A549 (cell line): ENCODE results near the gene CCNG2. TPM values are rescaled to one million over a fixed set of nuclear protein-coding genes. Genes with fewer than 3 reads are reported as not detected.

Source experiments
- ATAC-seq, 2 experiments: fragments of 200-7000 bp in 1 of 2; fragments of >200 bp in 1 of 2; cut with Nextera tagmentation in 1 of 2; cut with Tn5 transposase in 1 of 2; 3 replicates each; pipeline versions ENCODE4 v1.8.0 to v1.9.1; 2018 to 2020; ENCODE audit warnings: mild to moderate bottlenecking in 1 of 2, moderate library complexity in 1 of 2
- CTCF ChIA-PET: fragments of 300-600 bp; sonication (Branson Sonifier 250); formaldehyde crosslinking; extraction: SDS; loops from one replicate; lab custom pipeline; 2021; ENCODE audit warnings: antibody characterized with exemption, inconsistent platforms; lab: Yijun Ruan, JAX
- POLR2A ChIA-PET: fragments of 350-600 bp; formaldehyde crosslinking; extraction: SDS; loops from one replicate; lab custom pipeline; 2021; ENCODE audit warnings: antibody characterized with exemption, inconsistent platforms; lab: Yijun Ruan, JAX
- DNase-seq, 2 experiments: peaks; one replicate each; pipeline versions ENCODE4 v3.0.0 to v3.0.0-alpha.2; 2011 to 2016; ENCODE audit warnings: low read depth in 1 of 2, low spot score in 1 of 2
- FAIRE-seq: peaks from 2 replicates; lab custom pipeline; 2011; peaks lifted over from hg19 to GRCh38; lab: Jason Lieb, UNC
- H3K27ac ChIP-seq, 2 experiments: fragments of >200 bp; sonication (Bioruptor Twin); formaldehyde crosslinking; 3 replicates each; pipeline ENCODE4 v1.5.1; 2016 to 2017
- H3K4me1 ChIP-seq: fragments of >200 bp; sonication (Bioruptor Twin); formaldehyde crosslinking; 3 replicates; pipeline ENCODE4 v1.6.1; 2016
- H3K4me2 ChIP-seq: fragments of >200 bp; sonication (Bioruptor Twin); formaldehyde crosslinking; 3 replicates; pipeline ENCODE4 v1.6.1; 2016
- H3K4me3 ChIP-seq: fragments of >200 bp; sonication (Bioruptor Twin); formaldehyde crosslinking; 3 replicates; pipeline ENCODE4 v1.5.1; 2016
- H3K9me3 ChIP-seq: fragments of >200 bp; sonication (Bioruptor Twin); formaldehyde crosslinking; 3 replicates; pipeline ENCODE4 v1.6.1; 2016
- CBX2 ChIP-seq: fragments of 200-600 bp; sonication (generic); IDR thresholded peaks from 2 replicates; pipeline ENCODE4 v1.6.1; 2016; ENCODE audit warnings: low read depth, mild to moderate bottlenecking, borderline replicate concordance
- CHD2 ChIP-seq: fragments of 150-350 bp; IDR thresholded peaks from 2 replicates; pipeline ENCODE4 v1.6.1; 2014; ENCODE audit warnings: low read length; ENCODE audit not compliant: partially characterized antibody
- CHD4 ChIP-seq: fragments of 200-600 bp; sonication (generic); IDR thresholded peaks from 2 replicates; pipeline ENCODE4 v1.6.1; 2016; ENCODE audit warnings: antibody characterized with exemption, mild to moderate bottlenecking, borderline replicate concordance
- EP300 ChIP-seq, 2 experiments: fragments of >200 bp; sonication (Bioruptor Twin); formaldehyde crosslinking; IDR thresholded peaks; 2 replicates in 1 of 2; 3 replicates in 1 of 2; pipeline ENCODE4 v1.6.1; 2016 to 2017
- ESRRA ChIP-seq: fragments of 150-350 bp; IDR thresholded peaks from 2 replicates; pipeline ENCODE4 v1.6.1; 2014; ENCODE audit warnings: mild to moderate bottlenecking, low read length, borderline replicate concordance
- GATA3 ChIP-seq: IDR thresholded peaks from 2 replicates; pipeline ENCODE4 v1.6.1; 2012; ENCODE audit warnings: borderline replicate concordance
- HOXA7 ChIP-seq: fragments of 250-450 bp; sonication (Bioruptor Pico); IDR thresholded peaks from 2 replicates; pipeline ENCODE4 v1.5.0; 2020; ENCODE audit warnings: mild to moderate bottlenecking, moderate library complexity
- JUN ChIP-seq, 2 experiments: fragments of >200 bp; sonication (Bioruptor Twin); formaldehyde crosslinking; IDR thresholded peaks; 2 replicates in 1 of 2; 3 replicates in 1 of 2; pipeline ENCODE4 v1.6.1; 2016 to 2017
- JUNB ChIP-seq: fragments of >200 bp; sonication (Bioruptor Twin); formaldehyde crosslinking; IDR thresholded peaks from 2 replicates; pipeline ENCODE4 v1.6.1; 2016
- KDM1A ChIP-seq: fragments of 200-600 bp; sonication (generic); IDR thresholded peaks from 2 replicates; pipeline ENCODE4 v1.6.1; 2016; ENCODE audit warnings: low read depth, mild to moderate bottlenecking
- MAZ ChIP-seq: fragments of 150-350 bp; IDR thresholded peaks from 2 replicates; pipeline ENCODE4 v1.6.1; 2014; ENCODE audit warnings: antibody characterized with exemption, low read depth, low read length, borderline replicate concordance
- POLR2AphosphoS2 ChIP-seq: conservative IDR thresholded peaks from 2 replicates; pipeline ENCODE4 v1.6.1; 2012; ENCODE audit warnings: low read length, improper control_type of control experiment, inconsistent platforms
- TP53 ChIP-seq: fragments of 250-450 bp; sonication (Bioruptor Pico); IDR thresholded peaks from 2 replicates; pipeline ENCODE4 v1.5.0; 2021; ENCODE audit warnings: mild to moderate bottlenecking, moderate library complexity
- ZC3H11A ChIP-seq: fragments of 450-650 bp; IDR thresholded peaks from 2 replicates; pipeline ENCODE4 v1.6.1; 2014; ENCODE audit warnings: antibody characterized with exemption, mild to moderate bottlenecking
- ZNF302 ChIP-seq: fragments of 250-450 bp; sonication (Bioruptor Pico); IDR thresholded peaks from 2 replicates; pipeline ENCODE4 v1.9.0; 2021; ENCODE audit warnings: inconsistent platforms, mild to moderate bottlenecking, moderate library complexity
- WGBS: methylation state at CpG from one replicate; pipeline ENCODE4 v1.1.6; 2017; ENCODE audit errors: missing lambda C conversion rate; 5-methylcytosine and 5-hydroxymethylcytosine counted together
- polyA plus RNA-seq, 4 experiments: library from polyadenylated mRNA; depleted of rRNA in 3 of 4; stranded (reverse); fragments of >200 nt; fragmentation: RNase III in 1 of 4; extraction: RNeasy Plus Mini Kit Qiagen cat#74134 plus additional on column Dnase treatment in 1 of 4; gene quantifications; 2 replicates in 3 of 4; 3 replicates in 1 of 4; pipeline ENCODE4 v1.2.3, GENCODE V29; 2011 to 2017
- TF ChIP-seq, protein P1 (sequence below): fragments of 200-600 bp; sonication (generic); IDR thresholded peaks from 2 replicates; pipeline ENCODE4 v1.6.1; 2016; ENCODE audit warnings: antibody characterized with exemption, mild to moderate bottlenecking, moderate library complexity
- TF ChIP-seq, protein P2 (sequence below): IDR thresholded peaks from 2 replicates; pipeline ENCODE4 v1.6.1; 2012
- TF ChIP-seq, protein P3 (sequence below): fragments of 150-350 bp; IDR thresholded peaks from 2 replicates; pipeline ENCODE4 v1.6.1; 2014; ENCODE audit warnings: low read depth, mild to moderate bottlenecking, low read length
- TF ChIP-seq, protein P4 (sequence below): fragments of >200 bp; sonication (Bioruptor Twin); formaldehyde crosslinking; IDR thresholded peaks from 3 replicates; pipeline ENCODE4 v1.5.1; 2016

CCNG2 gene
- polyA plus RNA-seq, 2 of the 4 experiments (the other 2 are of a cell fraction): 3.9 to 9.8 TPM

DNA sequence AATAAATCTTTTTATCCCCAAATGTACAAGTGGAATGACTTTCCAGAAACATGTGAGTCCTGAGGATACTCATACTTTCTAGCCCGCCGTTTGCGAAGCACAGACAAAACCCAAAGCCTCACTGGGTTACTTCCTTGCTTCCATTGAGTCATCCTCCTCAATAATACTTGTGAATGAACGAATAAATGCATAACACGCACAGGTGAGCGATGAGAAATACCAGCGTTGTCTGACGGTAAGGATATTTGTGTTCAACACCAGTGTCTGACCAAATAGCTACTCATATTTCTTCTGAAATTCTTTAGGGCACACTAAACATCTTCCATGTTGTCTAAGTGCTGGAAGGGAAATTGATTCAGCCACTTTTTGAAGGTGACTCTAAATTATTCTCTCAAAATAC lies 36.0 kb downstream of the CCNG2 start:
- TF ChIP-seq EP300 (IDR thresholded peaks at IDR 0.05) (no peak), ESRRA (no peak), GATA3 (no peak), CHD2 (no peak), JUN (IDR thresholded peaks at IDR 0.05) (no peak), TP53 (no peak)
- TF ChIP-seq, all 56 proteins: peak for 0
- Histone ChIP-seq H3K4me3 (no peak overlapping the region), H3K27ac (no peak overlapping the region), H3K4me2 (no peak overlapping the region), H3K4me1 (no peaks in the 10 kb centered on the region), H3K9me3 (no peaks in the 10 kb centered on the region)
- ATAC-seq (no peak), DNase-seq (no peak), FAIRE-seq (no peak)
- WGBS: 71% methylated on average over 8 of the region's 8 CpGs
- ChIA-PET CTCF (interaction anchor here (1.1 kb wide), 1 partner anchor 10 kb away, joined by 4 read pairs; no protein-coding TSS in a partner anchor), POLR2A (no interaction called here)

DNA sequence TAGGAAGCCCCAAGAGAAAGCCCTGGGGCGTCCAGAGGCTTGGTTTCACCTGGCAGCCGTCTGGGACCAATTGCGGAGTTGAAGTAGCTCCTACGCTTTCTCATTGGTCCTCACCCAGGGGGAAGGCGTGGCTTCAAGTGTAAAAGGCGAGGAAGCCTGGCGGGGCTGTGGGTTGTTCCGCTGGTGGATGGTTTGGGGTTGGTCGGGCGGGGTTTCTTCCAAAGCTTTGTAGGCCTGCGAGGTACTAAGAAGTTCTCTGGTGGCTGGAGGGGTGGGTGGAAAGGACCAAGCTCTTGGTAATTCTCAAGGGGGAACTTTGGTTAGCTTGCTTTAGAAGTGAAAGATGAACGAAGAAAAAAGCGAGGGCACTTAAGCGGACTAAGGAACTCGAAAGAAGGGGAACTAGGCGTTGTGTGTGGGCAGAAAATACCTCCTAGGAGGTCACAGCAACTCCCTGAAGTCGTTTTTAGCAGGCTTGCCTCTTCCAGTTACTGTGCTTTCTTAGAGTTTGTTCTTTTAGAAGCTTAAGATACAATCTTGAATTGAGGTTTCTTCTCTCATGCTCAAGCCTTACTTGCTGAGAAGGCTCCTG lies 36.6 kb downstream of the CCNG2 start:
- FAIRE-seq: no peak

More for the DNA sequence above, 36.6 kb downstream of the CCNG2 start:
- POLR2A ChIA-PET: no interaction called here
- ATAC-seq: no peak
- DNase-seq: no peak
- Histone ChIP-seq H3K4me3 (no peak overlapping the region), H3K4me2 (no peak overlapping the region), H3K9me3 (no peaks in the 10 kb centered on the region), H3K27ac (no peak overlapping the region), H3K4me1 (no peaks in the 10 kb centered on the region)
- WGBS: 60% methylated on average over 16 of the region's 17 CpGs
- CTCF ChIA-PET: interaction anchor here (1.1 kb wide), 1 partner anchor 10 kb away, joined by 4 read pairs; no protein-coding TSS in a partner anchor
- TF ChIP-seq ZNF302 (CRISPR knock-in tag) (no peak), CHD2 (no peak), TP53 (no peak), HOXA7 (no peak), KDM1A (no peak), CHD4 (no peak), POLR2AphosphoS2 (no peak), JUNB (no peak), CBX2 (no peak), MAZ (no peak), ZC3H11A (no peak)
- TF ChIP-seq, protein P1, sequence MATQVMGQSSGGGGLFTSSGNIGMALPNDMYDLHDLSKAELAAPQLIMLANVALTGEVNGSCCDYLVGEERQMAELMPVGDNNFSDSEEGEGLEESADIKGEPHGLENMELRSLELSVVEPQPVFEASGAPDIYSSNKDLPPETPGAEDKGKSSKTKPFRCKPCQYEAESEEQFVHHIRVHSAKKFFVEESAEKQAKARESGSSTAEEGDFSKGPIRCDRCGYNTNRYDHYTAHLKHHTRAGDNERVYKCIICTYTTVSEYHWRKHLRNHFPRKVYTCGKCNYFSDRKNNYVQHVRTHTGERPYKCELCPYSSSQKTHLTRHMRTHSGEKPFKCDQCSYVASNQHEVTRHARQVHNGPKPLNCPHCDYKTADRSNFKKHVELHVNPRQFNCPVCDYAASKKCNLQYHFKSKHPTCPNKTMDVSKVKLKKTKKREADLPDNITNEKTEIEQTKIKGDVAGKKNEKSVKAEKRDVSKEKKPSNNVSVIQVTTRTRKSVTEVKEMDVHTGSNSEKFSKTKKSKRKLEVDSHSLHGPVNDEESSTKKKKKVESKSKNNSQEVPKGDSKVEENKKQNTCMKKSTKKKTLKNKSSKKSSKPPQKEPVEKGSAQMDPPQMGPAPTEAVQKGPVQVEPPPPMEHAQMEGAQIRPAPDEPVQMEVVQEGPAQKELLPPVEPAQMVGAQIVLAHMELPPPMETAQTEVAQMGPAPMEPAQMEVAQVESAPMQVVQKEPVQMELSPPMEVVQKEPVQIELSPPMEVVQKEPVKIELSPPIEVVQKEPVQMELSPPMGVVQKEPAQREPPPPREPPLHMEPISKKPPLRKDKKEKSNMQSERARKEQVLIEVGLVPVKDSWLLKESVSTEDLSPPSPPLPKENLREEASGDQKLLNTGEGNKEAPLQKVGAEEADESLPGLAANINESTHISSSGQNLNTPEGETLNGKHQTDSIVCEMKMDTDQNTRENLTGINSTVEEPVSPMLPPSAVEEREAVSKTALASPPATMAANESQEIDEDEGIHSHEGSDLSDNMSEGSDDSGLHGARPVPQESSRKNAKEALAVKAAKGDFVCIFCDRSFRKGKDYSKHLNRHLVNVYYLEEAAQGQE: no peak
- TF ChIP-seq, protein P2, sequence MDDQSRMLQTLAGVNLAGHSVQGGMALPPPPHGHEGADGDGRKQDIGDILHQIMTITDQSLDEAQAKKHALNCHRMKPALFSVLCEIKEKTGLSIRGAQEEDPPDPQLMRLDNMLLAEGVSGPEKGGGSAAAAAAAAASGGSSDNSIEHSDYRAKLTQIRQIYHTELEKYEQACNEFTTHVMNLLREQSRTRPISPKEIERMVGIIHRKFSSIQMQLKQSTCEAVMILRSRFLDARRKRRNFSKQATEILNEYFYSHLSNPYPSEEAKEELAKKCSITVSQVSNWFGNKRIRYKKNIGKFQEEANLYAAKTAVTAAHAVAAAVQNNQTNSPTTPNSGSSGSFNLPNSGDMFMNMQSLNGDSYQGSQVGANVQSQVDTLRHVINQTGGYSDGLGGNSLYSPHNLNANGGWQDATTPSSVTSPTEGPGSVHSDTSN: no peak
- TF ChIP-seq, protein P3, sequence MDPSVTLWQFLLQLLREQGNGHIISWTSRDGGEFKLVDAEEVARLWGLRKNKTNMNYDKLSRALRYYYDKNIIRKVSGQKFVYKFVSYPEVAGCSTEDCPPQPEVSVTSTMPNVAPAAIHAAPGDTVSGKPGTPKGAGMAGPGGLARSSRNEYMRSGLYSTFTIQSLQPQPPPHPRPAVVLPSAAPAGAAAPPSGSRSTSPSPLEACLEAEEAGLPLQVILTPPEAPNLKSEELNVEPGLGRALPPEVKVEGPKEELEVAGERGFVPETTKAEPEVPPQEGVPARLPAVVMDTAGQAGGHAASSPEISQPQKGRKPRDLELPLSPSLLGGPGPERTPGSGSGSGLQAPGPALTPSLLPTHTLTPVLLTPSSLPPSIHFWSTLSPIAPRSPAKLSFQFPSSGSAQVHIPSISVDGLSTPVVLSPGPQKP: no peak
- TF ChIP-seq, protein P4, sequence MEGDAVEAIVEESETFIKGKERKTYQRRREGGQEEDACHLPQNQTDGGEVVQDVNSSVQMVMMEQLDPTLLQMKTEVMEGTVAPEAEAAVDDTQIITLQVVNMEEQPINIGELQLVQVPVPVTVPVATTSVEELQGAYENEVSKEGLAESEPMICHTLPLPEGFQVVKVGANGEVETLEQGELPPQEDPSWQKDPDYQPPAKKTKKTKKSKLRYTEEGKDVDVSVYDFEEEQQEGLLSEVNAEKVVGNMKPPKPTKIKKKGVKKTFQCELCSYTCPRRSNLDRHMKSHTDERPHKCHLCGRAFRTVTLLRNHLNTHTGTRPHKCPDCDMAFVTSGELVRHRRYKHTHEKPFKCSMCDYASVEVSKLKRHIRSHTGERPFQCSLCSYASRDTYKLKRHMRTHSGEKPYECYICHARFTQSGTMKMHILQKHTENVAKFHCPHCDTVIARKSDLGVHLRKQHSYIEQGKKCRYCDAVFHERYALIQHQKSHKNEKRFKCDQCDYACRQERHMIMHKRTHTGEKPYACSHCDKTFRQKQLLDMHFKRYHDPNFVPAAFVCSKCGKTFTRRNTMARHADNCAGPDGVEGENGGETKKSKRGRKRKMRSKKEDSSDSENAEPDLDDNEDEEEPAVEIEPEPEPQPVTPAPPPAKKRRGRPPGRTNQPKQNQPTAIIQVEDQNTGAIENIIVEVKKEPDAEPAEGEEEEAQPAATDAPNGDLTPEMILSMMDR: no peak
